Measurements from ENCODE around the gene CENPK.
"Not testable (repeated sequence)": the region's sequence is repeated elsewhere in the genome, so short reads cannot be mapped to it uniquely, and the experiment has no call there.

Gene CENPK

GRCh38 chr5:65508978-65509377 lies 54.0 kb downstream of the CENPK start:
- no peak overlapping the region for H3K4me3 ChIP-seq (ENCODE audit: low read length)
- TF ChIP-seq CTCF (conservative IDR thresholded peaks at IDR 0.05; ENCODE audit: low read depth, low read length) = no peak
- no peak for DNase-seq (ENCODE audit: low read depth)

GRCh38 chr5:65506961-65507360 lies 56.0 kb downstream of the CENPK start:
- no peak for TF ChIP-seq CTCF (conservative IDR thresholded peaks at IDR 0.05; ENCODE audit: low read depth, low read length)
- no peak overlapping the region for H3K4me3 ChIP-seq (ENCODE audit: low read length)
- no peak for DNase-seq (ENCODE audit: low read depth)

GRCh38 chr5:65489119-65489518 lies 73.8 kb downstream of the CENPK start:
- no peak for DNase-seq (ENCODE audit: low read depth)
- no peak for TF ChIP-seq CTCF (conservative IDR thresholded peaks at IDR 0.05; ENCODE audit: low read depth, low read length)
- H3K4me3 ChIP-seq (ENCODE audit: low read length) = no peak overlapping the region

GRCh38 chr5:65488038-65488687 lies 74.8 kb downstream of the CENPK start:
- not testable (repeated sequence) for H3K4me3 ChIP-seq (ENCODE audit: low read length); DNase-seq (ENCODE audit: low read depth)

- DNase-seq (ENCODE audit: low read depth); H3K4me3 ChIP-seq (ENCODE audit: low read length): not testable (repeated sequence)
These were observed 76.2 kb downstream of the CENPK start for GRCh38 chr5:65486803-65487202.

- no peak overlapping the region for H3K4me3 ChIP-seq (ENCODE audit: low read length)
- DNase-seq (ENCODE audit: low read depth) = no peak
- no peak for TF ChIP-seq CTCF (conservative IDR thresholded peaks at IDR 0.05; ENCODE audit: low read depth, low read length)
These were observed 77.6 kb downstream of the CENPK start for GRCh38 chr5:65485405-65485804.

- DNase-seq (ENCODE audit: low read depth) = no peak
- H3K4me3 ChIP-seq (ENCODE audit: low read length) = peak overlapping the region; percentile 83
- peak; percentile 54 for TF ChIP-seq CTCF (conservative IDR thresholded peaks at IDR 0.05; ENCODE audit: low read depth, low read length)
These were observed 79.2 kb downstream of the CENPK start for GRCh38 chr5:65483546-65484346.
